GM19467 (cell line): ENCODE measurements around the gene TMLHE.
"Not testable (repeated sequence)": the region's sequence is repeated elsewhere in the genome, so short reads cannot be mapped to it uniquely, and the experiment has no call there.

Experiments used
- ATAC-seq: cut with Tn5 transposase; IDR thresholded peaks from one replicate; pipeline ENCODE4 v1.9.1; 2021; ENCODE audit warnings: mild to moderate bottlenecking, moderate library complexity; ENCODE audit not compliant: unreplicated experiment

The TMLHE gene, protein sequence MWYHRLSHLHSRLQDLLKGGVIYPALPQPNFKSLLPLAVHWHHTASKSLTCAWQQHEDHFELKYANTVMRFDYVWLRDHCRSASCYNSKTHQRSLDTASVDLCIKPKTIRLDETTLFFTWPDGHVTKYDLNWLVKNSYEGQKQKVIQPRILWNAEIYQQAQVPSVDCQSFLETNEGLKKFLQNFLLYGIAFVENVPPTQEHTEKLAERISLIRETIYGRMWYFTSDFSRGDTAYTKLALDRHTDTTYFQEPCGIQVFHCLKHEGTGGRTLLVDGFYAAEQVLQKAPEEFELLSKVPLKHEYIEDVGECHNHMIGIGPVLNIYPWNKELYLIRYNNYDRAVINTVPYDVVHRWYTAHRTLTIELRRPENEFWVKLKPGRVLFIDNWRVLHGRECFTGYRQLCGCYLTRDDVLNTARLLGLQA

GRCh38 chrX:155612312-155613224, at the start of gene TMLHE, which contains the start of gene SPRY3:
TMLHE (minus strand) TSS chrX:155612952; CDS start chrX:155545276, 67,676 bp downstream.
SPRY3 (plus strand) TSS chrX:155612586.
- peak; percentile 90 for ATAC-seq

- ATAC-seq: no peak
Measured at GRCh38 chrX:155662282-155662681, 49.5 kb upstream of the TMLHE start.

DNA sequence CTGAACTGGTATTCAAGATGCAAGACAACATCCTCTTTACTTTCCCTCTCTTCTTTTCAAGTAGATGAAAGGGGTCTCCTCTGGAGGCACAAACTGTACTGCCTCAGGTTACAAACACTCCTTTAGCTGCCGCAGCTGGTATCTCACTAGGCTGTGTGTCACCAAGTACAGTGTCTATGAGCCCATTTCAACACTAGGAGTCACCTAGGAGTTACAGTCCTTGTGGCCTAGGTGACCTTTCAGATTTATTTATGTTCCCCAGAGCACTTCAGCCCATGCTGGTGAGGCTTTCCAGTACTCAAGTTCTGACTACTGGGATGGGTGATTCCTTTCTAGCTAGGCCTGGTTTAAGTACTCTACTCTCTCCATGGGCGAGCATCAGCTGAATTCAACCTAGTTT, 32.4 kb upstream of the TMLHE start:
- ATAC-seq: no peak

DNA sequence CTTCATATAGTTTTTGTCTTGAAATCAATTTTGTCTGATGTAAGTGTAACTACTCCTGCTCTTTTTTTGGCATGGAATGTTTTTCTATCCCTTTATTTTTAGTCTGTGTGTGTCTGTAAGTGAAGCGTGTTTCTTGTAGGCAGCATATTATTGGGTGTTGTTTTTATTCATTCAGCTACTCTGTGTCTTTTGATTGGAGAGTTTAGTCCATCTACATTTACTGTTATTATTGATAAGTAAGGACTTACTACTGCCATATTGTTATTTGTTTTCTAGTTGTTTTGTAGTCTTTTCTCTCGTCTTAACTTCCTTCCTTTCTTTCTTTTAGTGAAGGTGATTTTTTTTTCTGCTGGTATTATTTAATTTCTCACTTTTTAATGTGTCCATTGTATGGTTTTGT, 30.5 kb upstream of the TMLHE start:
- no peak for ATAC-seq

- ATAC-seq: not testable (repeated sequence)
Measured at GRCh38 chrX:155641371-155641770, 28.6 kb upstream of the TMLHE start.

GRCh38 chrX:155637714-155638113, 25.0 kb upstream of the TMLHE start:
- ATAC-seq: no peak

- not testable (repeated sequence) for ATAC-seq
Measured at GRCh38 chrX:155635019-155635418, 22.3 kb upstream of the TMLHE start.

DNA sequence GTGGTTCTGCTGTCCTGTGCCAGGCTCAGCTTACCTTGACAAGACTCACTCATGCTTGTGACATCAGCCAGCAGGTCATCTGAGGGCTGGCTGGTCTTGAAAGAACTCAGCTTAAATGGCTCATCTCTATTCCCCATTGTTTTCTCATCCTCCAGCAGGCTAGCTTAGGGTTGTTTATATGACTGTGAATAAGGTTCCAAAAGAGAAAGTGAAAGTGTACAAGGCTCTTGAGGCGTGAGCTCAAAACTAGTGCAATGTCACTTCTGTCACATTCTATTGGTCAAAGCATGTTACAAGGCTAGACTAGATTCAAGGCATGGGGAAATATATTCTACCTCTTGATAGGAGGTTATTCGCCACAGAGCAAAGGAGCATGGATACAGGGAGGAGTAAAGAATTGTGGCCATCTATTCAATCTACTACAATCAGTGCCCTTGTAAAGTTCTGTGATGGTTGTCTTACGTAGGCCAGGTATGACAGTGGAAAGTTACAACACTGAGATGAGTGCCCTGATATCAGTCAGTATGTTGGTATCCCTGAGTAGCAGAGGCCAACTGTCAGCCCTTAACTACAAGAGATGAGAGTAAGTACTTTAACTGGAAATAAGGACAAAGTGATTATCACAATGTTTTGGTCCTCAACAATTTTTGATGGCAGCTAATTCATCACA, 19.8 kb upstream of the TMLHE start:
- ATAC-seq: no peak

DNA sequence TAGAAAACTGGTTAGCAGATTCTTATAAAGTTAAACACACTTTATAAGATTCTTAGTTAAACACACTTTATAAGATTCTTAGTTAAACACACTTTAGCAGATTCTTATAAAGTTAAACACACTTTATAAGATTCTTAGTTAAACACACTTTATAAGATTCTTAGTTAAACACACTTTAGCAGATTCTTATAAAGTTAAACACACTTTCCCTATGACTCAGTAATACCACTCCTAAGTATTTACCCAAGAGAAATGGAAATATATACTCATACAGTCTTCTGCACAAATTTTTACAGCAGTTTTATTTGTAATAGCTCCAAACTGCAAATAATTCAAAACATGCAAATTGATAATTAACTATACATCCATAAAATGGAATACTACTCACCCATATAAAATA, 7.4 kb upstream of the TMLHE start:
- ATAC-seq: not testable (repeated sequence)

DNA sequence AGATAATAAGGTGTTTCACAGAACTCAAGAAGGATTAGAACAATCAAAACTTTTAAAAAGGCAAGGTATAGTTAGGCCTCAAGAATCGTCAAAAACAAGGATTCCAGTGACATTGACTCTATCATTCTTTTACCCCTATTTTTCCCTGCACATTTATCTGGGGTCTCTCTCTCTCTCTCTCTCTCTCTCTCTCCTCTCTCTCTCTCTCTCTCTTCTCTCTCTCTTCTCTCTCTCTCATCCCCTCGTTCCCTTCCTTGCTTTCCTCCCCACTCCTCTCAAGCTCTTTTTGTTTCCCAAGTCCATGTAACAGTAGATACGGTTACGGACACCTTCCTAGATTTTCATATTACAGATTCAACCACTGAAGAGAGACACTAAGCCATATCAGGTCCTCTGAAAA, 3.2 kb upstream of the TMLHE start:
- ATAC-seq: no peak

DNA sequence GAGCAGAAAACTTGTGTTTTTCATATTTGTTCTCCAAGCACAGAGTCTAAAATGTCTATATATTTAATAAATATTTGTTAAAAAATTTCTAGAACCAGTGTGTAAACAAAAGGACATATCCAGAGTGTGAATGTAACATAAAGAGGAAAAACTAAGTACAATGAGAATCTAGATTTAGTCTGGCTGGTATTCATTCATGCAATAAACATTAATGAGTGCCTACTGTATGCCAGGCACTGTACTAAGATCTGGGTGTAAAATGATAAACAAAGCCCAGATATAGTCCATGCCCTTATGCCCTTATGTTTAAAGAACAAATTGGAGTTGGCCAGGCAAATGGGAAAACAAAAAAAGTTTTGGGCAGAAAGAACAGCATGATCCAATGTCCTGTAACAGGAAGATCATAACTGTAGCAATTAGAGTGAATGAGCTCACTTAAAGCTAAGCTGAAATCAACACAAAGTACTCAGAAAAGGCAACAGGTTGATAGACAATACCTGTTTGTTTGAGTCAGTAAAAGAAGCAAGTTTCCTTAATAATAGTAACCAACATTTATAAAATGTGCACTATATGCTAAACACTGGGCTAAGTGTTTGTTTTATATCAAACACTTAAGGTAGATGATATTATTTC, 1.3 kb upstream of the TMLHE start:
- ATAC-seq: no peak

DNA sequence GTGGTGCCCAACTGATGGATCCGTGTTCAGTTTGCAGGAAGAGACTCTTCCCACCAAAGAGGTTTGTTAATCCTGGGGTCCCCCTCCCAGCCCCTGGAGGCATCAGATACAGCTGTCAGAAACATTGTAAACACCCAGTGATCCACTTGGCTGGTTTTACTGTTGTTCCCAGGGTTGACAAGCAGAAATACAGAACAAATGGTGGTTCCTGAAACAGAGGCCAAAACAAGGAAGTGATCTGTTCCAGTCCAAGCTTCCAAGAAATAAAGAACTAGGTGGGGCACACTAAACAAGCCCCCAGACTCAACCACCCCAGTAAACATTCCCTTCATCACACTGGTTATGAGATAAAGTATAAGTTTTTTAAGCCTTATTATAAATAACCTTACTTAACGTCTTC, 1.4 kb downstream of the TMLHE start:
- no peak for ATAC-seq

DNA sequence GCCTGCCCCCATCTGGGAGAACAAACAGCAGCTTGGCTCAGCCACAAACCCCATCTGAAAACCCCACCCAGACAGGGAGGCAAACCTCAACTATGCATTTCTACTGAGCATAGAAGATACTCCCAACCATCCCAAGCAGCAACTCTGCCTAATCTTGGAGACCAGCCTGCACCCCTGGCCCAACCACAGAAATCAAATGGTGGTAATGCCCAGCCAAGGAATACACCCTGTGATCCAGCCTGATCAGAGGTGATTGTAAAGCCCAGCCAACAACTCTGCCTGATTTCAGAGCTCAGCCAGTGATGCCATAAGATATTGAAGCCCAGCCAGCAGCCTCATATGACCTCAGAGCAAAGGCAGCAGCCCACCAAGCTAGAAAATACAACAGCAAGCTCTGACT, 19.8 kb downstream of the TMLHE start:
- ATAC-seq: no peak

DNA sequence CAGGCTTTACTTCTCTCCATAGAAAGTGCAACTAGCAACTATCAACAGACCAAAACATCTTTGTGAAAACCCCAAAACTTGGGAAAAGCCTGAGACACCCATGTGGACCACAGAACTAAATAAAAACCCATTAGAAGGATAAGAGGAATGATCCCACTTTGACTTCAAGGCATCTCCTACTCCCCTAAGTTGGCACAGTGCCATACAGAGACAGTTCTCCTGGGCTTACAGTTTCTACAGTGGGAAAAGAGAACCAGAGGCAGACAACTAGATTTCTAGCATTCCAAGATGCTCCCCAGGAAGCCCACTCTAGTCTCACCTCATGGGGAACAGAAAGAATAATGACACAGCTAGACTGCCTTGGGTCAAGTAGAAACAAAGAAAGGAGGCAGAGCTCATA, 20.4 kb downstream of the TMLHE start:
- no peak for ATAC-seq

DNA sequence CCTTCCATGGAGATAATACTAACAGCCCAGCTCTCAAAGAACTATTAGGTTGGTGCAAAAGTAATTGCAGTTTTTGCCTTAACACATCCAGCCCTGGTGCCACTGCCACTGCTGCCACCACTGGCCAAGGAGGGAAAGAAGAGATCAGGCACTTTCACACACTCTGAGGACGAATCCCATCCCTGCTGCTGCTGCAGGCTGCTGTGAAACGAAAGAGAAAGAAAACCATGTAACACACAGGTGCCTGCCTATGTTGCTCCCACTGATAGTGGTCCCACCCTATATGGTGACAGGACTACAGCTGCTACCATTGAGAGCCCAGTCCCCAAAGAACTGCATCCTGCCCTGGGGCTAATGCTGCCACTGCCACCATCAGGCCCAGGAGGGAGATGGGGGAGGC, 35.1 kb downstream of the TMLHE start:
- ATAC-seq: no peak

GRCh38 chrX:155563099-155563498, 49.7 kb downstream of the TMLHE start:
- ATAC-seq: no peak

DNA sequence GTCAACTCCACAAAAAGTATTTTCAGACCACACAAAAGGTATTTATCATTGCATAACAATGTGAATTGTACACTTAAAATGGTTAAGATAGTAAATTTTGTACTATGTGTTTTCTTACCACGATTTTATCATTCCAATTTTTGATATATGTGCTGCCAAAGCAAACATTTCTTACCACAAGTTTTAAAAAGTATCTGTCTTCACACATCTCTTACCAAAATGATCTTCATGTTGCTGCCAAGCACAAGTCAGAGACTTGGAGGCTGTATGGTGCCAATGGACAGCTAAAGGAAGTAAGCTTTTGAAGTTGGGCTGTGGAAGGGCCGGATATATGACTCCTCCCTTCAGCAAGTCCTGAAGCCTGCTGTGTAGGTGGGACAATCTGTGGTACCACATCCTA, 67.9 kb downstream of the TMLHE start:
- ATAC-seq: no peak

- ATAC-seq: no peak
Measured at GRCh38 chrX:155535866-155536265, 76.9 kb downstream of the TMLHE start.

DNA sequence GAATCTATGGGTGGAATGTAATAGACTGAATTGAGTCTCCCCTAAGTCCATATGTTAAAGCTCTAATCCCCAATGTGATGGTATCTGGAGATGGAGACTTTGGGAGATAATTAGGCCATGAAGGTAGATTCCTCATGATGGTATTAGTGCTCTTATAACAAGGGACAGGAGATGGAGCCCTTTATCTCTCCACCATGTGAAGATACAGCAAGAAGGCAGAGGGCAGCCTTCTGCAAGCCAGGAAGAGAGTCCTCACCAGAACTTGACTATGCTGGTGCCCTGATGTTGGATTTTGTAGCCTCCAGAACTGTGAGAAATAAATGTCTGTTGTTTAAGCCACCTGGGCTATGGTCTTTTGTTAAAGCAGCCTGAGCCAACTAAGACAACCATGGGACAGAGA, 78.0 kb downstream of the TMLHE start:
- ATAC-seq: no peak

DNA sequence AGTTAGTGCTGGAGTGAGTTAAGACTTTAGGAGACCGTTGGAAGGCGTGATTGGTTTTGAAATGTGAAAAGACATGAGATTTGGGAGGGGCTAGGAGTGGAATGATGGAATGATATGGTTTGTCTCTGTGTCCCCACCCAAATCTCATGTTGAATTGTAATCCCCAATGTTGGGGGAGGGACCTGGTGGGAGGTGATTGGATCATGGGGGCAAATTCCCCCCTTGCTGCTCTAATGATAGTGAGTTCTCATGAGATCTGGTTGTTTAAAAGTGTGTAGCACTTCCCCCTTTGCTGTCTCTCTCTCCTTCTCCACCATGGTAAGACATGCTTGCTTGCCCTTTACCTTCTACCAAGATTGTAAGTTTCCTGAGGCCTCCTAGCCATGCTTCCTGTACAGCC, 85.7 kb downstream of the TMLHE start:
- ATAC-seq: not testable (repeated sequence)

GRCh38 chrX:155514225-155514624, 98.5 kb downstream of the TMLHE start:
- no peak for ATAC-seq
